Measurements from ENCODE around the gene CDK5RAP2. TPM values are rescaled to one million over a fixed set of nuclear protein-coding genes. Genes with fewer than 3 reads are reported as not detected.

Gene CDK5RAP2
- total and polyA plus RNA-seq, 9 of the 15 experiments (the other 6 are each of a cell fraction or from before 2014, with no cell fraction given): 19.9 to 68.8 (median 42.2) TPM

GRCh38 chr9:120403543-120403856 lies 176.5 kb downstream of the CDK5RAP2 start (continued):
- no peak for TF ChIP-seq ZNF444 (CRISPR knock-in tag; IDR thresholded peaks at IDR 0.05)
- no peak for TF ChIP-seq STAT5B (CRISPR knock-in tag; IDR thresholded peaks at IDR 0.05)
- no peak for TF ChIP-seq ZNF212 (CRISPR knock-in tag; IDR thresholded peaks at IDR 0.05)
- no peak for TF ChIP-seq ZFP36 (IDR thresholded peaks at IDR 0.05; ENCODE audit: low read depth, low read length, partially characterized antibody)
- TF ChIP-seq ZNF316 (IDR thresholded peaks at IDR 0.05): peak; percentile 98
- TF ChIP-seq KDM4B (IDR thresholded peaks at IDR 0.05; ENCODE audit: borderline replicate concordance in 2 of 2, low read depth in 1 of 2): no peak
- TF ChIP-seq RAD51 (IDR thresholded peaks at IDR 0.05; ENCODE audit: borderline replicate concordance, low read depth): no peak
- no peak for TF ChIP-seq HDAC3 (IDR thresholded peaks at IDR 0.05; ENCODE audit: borderline replicate concordance, partially characterized antibody)
- TF ChIP-seq RNF2 (IDR thresholded peaks at IDR 0.05): no peak
- no peak for TF ChIP-seq CHCHD3 (CRISPR knock-in tag; IDR thresholded peaks at IDR 0.05)
- no peak for TF ChIP-seq KDM1A (IDR thresholded peaks at IDR 0.05)
- no peak for TF ChIP-seq ETV6 (IDR thresholded peaks at IDR 0.05; ENCODE audit: borderline replicate concordance in 1 of 2, low read depth in 2 of 2, low read length in 1 of 2)
- no peak for TF ChIP-seq ETV6 (CRISPR knock-in tag; IDR thresholded peaks at IDR 0.05; ENCODE audit: borderline replicate concordance)
- no peak for TF ChIP-seq CREB5 (CRISPR knock-in tag; IDR thresholded peaks at IDR 0.05)
- no peak for TF ChIP-seq ZNF217 (CRISPR knock-in tag; IDR thresholded peaks at IDR 0.05)
- no peak for TF ChIP-seq ZNF655 (CRISPR knock-in tag; IDR thresholded peaks at IDR 0.05)
- TF ChIP-seq FOXO4 (CRISPR knock-in tag; IDR thresholded peaks at IDR 0.05): no peak
- TF ChIP-seq ZNF277 (CRISPR knock-in tag; IDR thresholded peaks at IDR 0.05; ENCODE audit: borderline replicate concordance): no peak
- TF ChIP-seq PHF8 (IDR thresholded peaks at IDR 0.05; ENCODE audit: borderline replicate concordance, low read length): no peak
- TF ChIP-seq ZNF124 (CRISPR knock-in tag; IDR thresholded peaks at IDR 0.05): no peak
- TF ChIP-seq ZNF324 (CRISPR knock-in tag; IDR thresholded peaks at IDR 0.05): no peak
- TF ChIP-seq THRAP3 (IDR thresholded peaks at IDR 0.05; ENCODE audit: borderline replicate concordance): no peak
- TF ChIP-seq ZSCAN32 (CRISPR knock-in tag; IDR thresholded peaks at IDR 0.05): no peak
- TF ChIP-seq SRSF7 (optimal IDR thresholded peaks at IDR 0.05; ENCODE audit: low read depth, low read length): no peak
- TF ChIP-seq TFAP4 (CRISPR knock-in tag; IDR thresholded peaks at IDR 0.05; ENCODE audit: borderline replicate concordance): no peak
- TF ChIP-seq DPF2 (IDR thresholded peaks at IDR 0.05): peak; percentile 76; the same call in 1 of the 2 replicates

Measured in K562 (cell line).